Liver (tissue), 3 donors: ENCODE results near the gene CDH24.

Experiments used
- CTCF ChIP-seq: fragments of 150-350 bp; IDR thresholded peaks from 2 replicates; pipeline ENCODE4 v1.5.1; 2017; ENCODE audit warnings: improper control_type of control experiment, low read depth, low read length; ENCODE audit not compliant: missing input control
- EGR1 ChIP-seq, 2 donors: IDR thresholded peaks; 2 replicates each; pipeline ENCODE4 v1.6.1; 2016 to 2018; ENCODE audit warnings: antibody characterized with exemption in 2 of 2, low read depth in 2 of 2
- FOXA1 ChIP-seq: IDR thresholded peaks from 2 replicates; pipeline ENCODE4 v1.6.1; 2016; ENCODE audit warnings: antibody characterized with exemption
- GABPA ChIP-seq, 2 donors: IDR thresholded peaks in 1 of 2; conservative IDR thresholded peaks in 1 of 2; 2 replicates each; pipeline ENCODE4 v1.6.1; 2016; ENCODE audit warnings: antibody characterized with exemption in 2 of 2, mild to moderate bottlenecking in 1 of 2, moderate library complexity in 1 of 2
- HNF4G ChIP-seq: IDR thresholded peaks from 2 replicates; pipeline ENCODE4 v1.6.1; 2016; ENCODE audit warnings: antibody characterized with exemption
- JUND ChIP-seq, 2 donors: IDR thresholded peaks; 2 replicates each; pipeline ENCODE4 v1.6.1; 2016; ENCODE audit warnings: antibody characterized with exemption in 2 of 2
- MAX ChIP-seq: IDR thresholded peaks from 2 replicates; pipeline ENCODE4 v1.6.1; 2016; ENCODE audit warnings: antibody characterized with exemption
- RAD21 ChIP-seq, 2 donors: IDR thresholded peaks; 2 replicates each; pipeline ENCODE4 v1.6.1; 2016; ENCODE audit warnings: antibody characterized with exemption in 2 of 2, mild to moderate bottlenecking in 2 of 2
- REST ChIP-seq: IDR thresholded peaks from 2 replicates; pipeline ENCODE4 v1.6.1; 2016; ENCODE audit warnings: antibody characterized with exemption, mild to moderate bottlenecking
- RXRA ChIP-seq, 2 donors: IDR thresholded peaks; 2 replicates each; pipeline ENCODE4 v1.6.1; 2017 to 2018; ENCODE audit warnings: antibody characterized with exemption in 2 of 2, mild to moderate bottlenecking in 1 of 2
- SP1 ChIP-seq: IDR thresholded peaks from 2 replicates; pipeline ENCODE4 v1.6.1; 2018; ENCODE audit warnings: antibody characterized with exemption, mild to moderate bottlenecking
- TAF1 ChIP-seq: conservative IDR thresholded peaks from 2 replicates; pipeline ENCODE4 v1.6.1; 2016; ENCODE audit warnings: antibody characterized with exemption, mild to moderate bottlenecking
- ZBTB33 ChIP-seq: IDR thresholded peaks from 2 replicates; pipeline ENCODE4 v1.6.1; 2016; ENCODE audit warnings: antibody characterized with exemption
- donor health status: healthy.
- donor health status: healthy.

- TF ChIP-seq RXRA (IDR thresholded peaks at IDR 0.05) (no peak), CTCF (no peak), REST (no peak), EGR1 (IDR thresholded peaks at IDR 0.05; ENCODE audit: low read depth in 2 of 2) (no peak), ZBTB33 (no peak), MAX (no peak), SP1 (no peak), TAF1 (no peak), GABPA (IDR thresholded peaks at IDR 0.05 in 1 of 2, conservative IDR thresholded peaks at IDR 0.05 in 1 of 2) (no peak), RAD21 (IDR thresholded peaks at IDR 0.05) (no peak), FOXA1 (no peak), JUND (IDR thresholded peaks at IDR 0.05) (no peak), HNF4G (no peak)
Measured at GRCh38 chr14:23033251-23033727, 24.0 kb downstream of the CDH24 start.
